Measurements from ENCODE around the gene PSKH1.

The PSKH1 gene

GRCh38 chr16:67967958-67968399 lies 74.9 kb downstream of the PSKH1 start:
- H3K9me3 ChIP-seq (ENCODE audit: control insufficient read depth, insufficient read depth, low read depth, low read length), result no peaks in the 10 kb centered on the region
- ChIA-PET CTCF (no interaction called here), POLR2A (interaction anchor here (0.9 kb wide), 1 partner anchor 31 kb away, joined by 3 read pairs; the partner anchor contains the start of gene PSMB10)
- peak overlapping the region; percentile 80; the same call in 1 of the 2 replicates for H3K27ac ChIP-seq (ENCODE audit: extremely low read depth, low read depth, low read length)
- H3K36me3 ChIP-seq (ENCODE audit: control insufficient read depth in 2 of 2, insufficient read depth in 1 of 2, low read length in 2 of 2), result peaks cover 0 to 31% of the 10 kb centered on the region in 2 experiments; a peak in 1 of 3 replicates
- H3K4me3 ChIP-seq (ENCODE audit: low read depth, low read length), result peak overlapping the region; percentile 68
- no peaks in the 10 kb centered on the region; the same call in none of the 2 replicates for H3K4me1 ChIP-seq (ENCODE audit: control insufficient read depth, insufficient read depth, low read length)
- TF ChIP-seq ZNF76 (tag by site-specific recombination; IDR thresholded peaks at IDR 0.05; ENCODE audit: borderline replicate concordance, low read depth) (0 out of 2 replicates have a peak, but pooled peaks have one; percentile 29), ZBTB26 (tag by site-specific recombination; optimal IDR thresholded peaks at IDR 0.05) (peak; percentile 93), ZNF324 (tag by site-specific recombination; IDR thresholded peaks at IDR 0.05) (no peak), ZSCAN30 (tag by site-specific recombination; IDR thresholded peaks at IDR 0.05) (0 out of 2 replicates have a peak, but pooled peaks have one; percentile 14), ZNF211 (tag by site-specific recombination; IDR thresholded peaks at IDR 0.05; ENCODE audit: low read depth) (no peak), ZBTB48 (tag by site-specific recombination; IDR thresholded peaks at IDR 0.05) (no peak), SALL2 (tag by site-specific recombination; IDR thresholded peaks at IDR 0.05; ENCODE audit: borderline replicate concordance) (no peak), ZNF223 (tag by site-specific recombination; IDR thresholded peaks at IDR 0.05) (no peak), MZF1 (tag by site-specific recombination; IDR thresholded peaks at IDR 0.05; ENCODE audit: borderline replicate concordance) (no peak), ZNF398 (tag by site-specific recombination; IDR thresholded peaks at IDR 0.05) (no peak), ZNF518A (tag by site-specific recombination; conservative IDR thresholded peaks at IDR 0.05; ENCODE audit: low read depth) (no peak), ZNF335 (tag by site-specific recombination; conservative IDR thresholded peaks at IDR 0.05) (0 out of 2 replicates have a peak, but pooled peaks have one; percentile 2), ZNF221 (tag by site-specific recombination; IDR thresholded peaks at IDR 0.05; ENCODE audit: borderline replicate concordance) (no peak), ZNF677 (tag by site-specific recombination; IDR thresholded peaks at IDR 0.05) (no peak), ZFP69B (tag by site-specific recombination; IDR thresholded peaks at IDR 0.05) (peak; percentile 72), ZNF426 (tag by site-specific recombination; IDR thresholded peaks at IDR 0.05) (no peak), ZNF362 (tag by site-specific recombination; IDR thresholded peaks at IDR 0.05) (no peak), ZNF449 (tag by site-specific recombination; IDR thresholded peaks at IDR 0.05) (peak; percentile 21; the same call in 1 of the 2 replicates), GLIS2 (tag by site-specific recombination; IDR thresholded peaks at IDR 0.05) (peak; percentile 16; the same call in 1 of the 2 replicates), ZNF692 (tag by site-specific recombination; IDR thresholded peaks at IDR 0.05) (peak; percentile 91), ZNF26 (tag by site-specific recombination; IDR thresholded peaks at IDR 0.05) (no peak)
